Heart right ventricle (tissue), 16 donors: ENCODE measurements around the gene JAK1. TPM values are rescaled to one million over a fixed set of nuclear protein-coding genes. Genes with fewer than 3 reads are reported as not detected.

Experiments used
- ATAC-seq, 8 donors: fragments of 200-7000 bp; cut with Tn5 transposase; one replicate each; pipeline ENCODE4 v1.9.1; 2020; ENCODE audit warnings: mild to moderate bottlenecking in 8 of 8, moderate library complexity in 8 of 8, moderate number of reproducible peaks in 1 of 8
- DNase-seq, 2 donors: peaks; one replicate each; pipeline ENCODE4 v3.0.0-alpha.2; 2020
- H3K27ac ChIP-seq, 10 donors: fragments of 200-600 bp; sonication (generic) in 2 of 10; one replicate each; pipeline versions ENCODE4 v1.5.0 to v1.8.0; 2020 to 2022; ENCODE audit warnings: mild to moderate bottlenecking in 3 of 10
- H3K27me3 ChIP-seq, 7 donors: fragments of 200-600 bp; one replicate each; pipeline ENCODE4 v1.8.0; 2021 to 2022; ENCODE audit warnings: mild to moderate bottlenecking in 2 of 7
- H3K36me3 ChIP-seq, 9 donors: fragments of 200-600 bp; sonication (generic) in 1 of 9; one replicate each; pipeline versions ENCODE4 v1.5.0 to v1.8.0; 2020 to 2022; ENCODE audit warnings: mild to moderate bottlenecking in 2 of 9
- H3K4me1 ChIP-seq, 9 donors: fragments of 200-600 bp; sonication (generic) in 1 of 9; one replicate each; pipeline versions ENCODE4 v1.5.0 to v1.8.0; 2020 to 2022; ENCODE audit warnings: mild to moderate bottlenecking in 4 of 9
- H3K4me3 ChIP-seq, 10 donors: fragments of 200-600 bp; sonication (generic) in 2 of 10; one replicate each; pipeline versions ENCODE4 v1.5.0 to v1.8.0; 2020 to 2022; ENCODE audit warnings: mild to moderate bottlenecking in 7 of 10, moderate library complexity in 2 of 10
- H3K9me3 ChIP-seq, 11 donors: fragments of 200-600 bp in 10 of 11; sonication (generic) in 2 of 11; one replicate each; pipeline versions ENCODE4 v1.5.0 to v1.8.0; 2013 to 2022; ENCODE audit warnings: mild to moderate bottlenecking in 2 of 11, control low read depth in 1 of 11, moderate library complexity in 1 of 11
- WGBS, 2 donors: extraction: QIAGEN DNeasy Blood & Tissue Kit; methylation state at CpG; one replicate each; pipeline ENCODE4 v1.1.7; 2013; ENCODE audit warnings: inconsistent platforms in 1 of 2; 5-methylcytosine and 5-hydroxymethylcytosine counted together
- intact Hi-C, 10 donors: fragments of 100-400 bp; cut with DNase I; formaldehyde crosslinking; loops; one replicate each; pipeline versions ENCODE4 v1.11.1 to v1.14.2; 2022
- polyA plus RNA-seq, 2 donors: library from polyadenylated mRNA; stranded (reverse); fragments of 200-250 nt; gene quantifications; one replicate each; pipeline ENCODE4 v1.2.3, GENCODE V29; 2013
- total RNA-seq, 10 donors: library from RNA; stranded (reverse); fragmentation: NEBNext Ultra II Directional in 3 of 10; extraction: Animal tissue kit (Norgen Biotek cat#: 25700) in 3 of 10; gene quantifications; one replicate each; pipeline versions ENCODE4 v1.2.1 to v1.2.4, GENCODE V29; 2021 to 2023
- TF ChIP-seq, protein P1 (sequence below), 9 donors: fragments of 200-600 bp; sonication (generic) in 2 of 9; IDR thresholded peaks; one replicate each; pipeline versions ENCODE4 v1.5.0 to v1.8.0; 2021 to 2022; ENCODE audit warnings: antibody characterized with exemption in 9 of 9, mild to moderate bottlenecking in 5 of 9, moderate library complexity in 1 of 9
- donor health status: Arrhythmogenic right ventricular cardiomyopathy.
- donor health status: ischemic (EF 13 %, LVEDD 7.1; RV severe dilation, severe dysfunction).
- donor health status: healthy with polysubstance abuse.
- donor health status: DM: no; HTN: yes; CAD: no.
- donor health status: DM: no; HTN: no; CAD: no.
- donor health status: ischemic (EF 25% LVEDD 6.9; RV normal size, moderate dysfunction).
- donor health status: ischemic (EF 25% LVEDD 5.7; RV mildly dilated, moderate dysfunction).
- donor health status: healthy.
- donor health status: DM: yes; HTN: yes; CAD: no.
- donor health status: Ischemic cardiomyopathy.
- donor health status: ischemic (EF 35%, LVEDD 5.7; RV mildly dilated, moderate dysfunction).
- donor health status: nonischemic (EF 11% LVEDD 7.7; RV severe dilation, severe dysfunction).
- donor health status: DM: yes; HTN: yes; CAD: no.
- donor health status: PGD.
- donor health status: ischemic (EF 29% LVEDD 5.4; RV normal size, mild dysfunction).
- donor health status: nonischemic (EF 23%, LVEDD 6.1; RV moderate dilation, normal function).

JAK1 gene
- total and polyA plus RNA-seq, 12 donors: 20.1 to 122 (median 81.3) TPM

DNA sequence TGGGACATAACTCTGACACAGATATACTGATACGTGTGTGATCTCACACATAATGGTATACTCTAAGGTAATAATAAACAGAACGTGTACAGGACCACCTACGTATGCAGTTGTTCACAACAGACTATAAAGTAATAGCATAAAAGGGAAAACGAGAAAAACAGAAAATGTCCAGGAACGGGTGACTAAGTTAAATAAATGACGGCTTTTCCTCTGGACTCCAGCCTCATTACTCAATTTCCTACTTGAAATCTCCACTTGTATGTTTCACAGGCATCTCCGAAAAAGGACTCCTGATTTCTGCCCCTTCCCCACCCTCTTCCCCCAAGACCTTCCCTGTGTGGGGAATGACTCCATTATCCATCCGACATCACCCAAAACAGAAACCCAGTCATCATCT lies 95.1 kb downstream of the JAK1 start:
- WGBS, 2 donors: 92% methylated on average over 8 of the region's 8 CpGs
- intact Hi-C loops: loop anchor here in 4 of 10 donors (5.0 to 10.0 kb wide), 4 partner anchors 94 to 324 kb away; partner anchors contain the start of gene JAK1 (in 2 of the 4)
- Histone ChIP-seq H3K4me1 (peaks cover 0 to 22% (median 11%) of the 10 kb centered on the region in 9 donors), H3K36me3 (peaks cover 0 to 100% (median 36%) of the 10 kb centered on the region in 9 donors), H3K9me3 (no peaks in the 10 kb centered on the region), H3K4me3 (no peak overlapping the region), H3K27me3 (no peaks in the 10 kb centered on the region), H3K27ac (no peak overlapping the region)
- TF ChIP-seq, protein P1, sequence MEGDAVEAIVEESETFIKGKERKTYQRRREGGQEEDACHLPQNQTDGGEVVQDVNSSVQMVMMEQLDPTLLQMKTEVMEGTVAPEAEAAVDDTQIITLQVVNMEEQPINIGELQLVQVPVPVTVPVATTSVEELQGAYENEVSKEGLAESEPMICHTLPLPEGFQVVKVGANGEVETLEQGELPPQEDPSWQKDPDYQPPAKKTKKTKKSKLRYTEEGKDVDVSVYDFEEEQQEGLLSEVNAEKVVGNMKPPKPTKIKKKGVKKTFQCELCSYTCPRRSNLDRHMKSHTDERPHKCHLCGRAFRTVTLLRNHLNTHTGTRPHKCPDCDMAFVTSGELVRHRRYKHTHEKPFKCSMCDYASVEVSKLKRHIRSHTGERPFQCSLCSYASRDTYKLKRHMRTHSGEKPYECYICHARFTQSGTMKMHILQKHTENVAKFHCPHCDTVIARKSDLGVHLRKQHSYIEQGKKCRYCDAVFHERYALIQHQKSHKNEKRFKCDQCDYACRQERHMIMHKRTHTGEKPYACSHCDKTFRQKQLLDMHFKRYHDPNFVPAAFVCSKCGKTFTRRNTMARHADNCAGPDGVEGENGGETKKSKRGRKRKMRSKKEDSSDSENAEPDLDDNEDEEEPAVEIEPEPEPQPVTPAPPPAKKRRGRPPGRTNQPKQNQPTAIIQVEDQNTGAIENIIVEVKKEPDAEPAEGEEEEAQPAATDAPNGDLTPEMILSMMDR (IDR thresholded peaks at IDR 0.05): no peak
- no peak for ATAC-seq
- no peak for DNase-seq

DNA sequence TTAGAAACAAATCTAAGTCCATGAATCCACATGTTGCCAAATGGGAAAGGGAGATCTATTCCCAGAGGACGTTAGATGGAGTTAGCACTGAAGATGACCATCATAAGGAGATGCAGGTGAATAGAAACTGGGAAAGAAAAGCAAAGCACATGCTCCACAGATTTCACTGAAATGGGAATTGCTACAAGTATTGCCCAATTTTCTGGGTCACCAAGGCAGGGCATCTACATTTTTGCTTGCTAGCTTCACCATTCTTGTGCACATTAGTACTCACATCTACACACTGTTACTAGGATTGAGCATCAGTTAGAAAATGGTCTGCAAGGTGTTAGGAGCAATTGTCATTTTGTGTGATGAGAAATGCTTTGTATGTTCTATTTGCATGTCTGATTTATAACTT lies 99.1 kb downstream of the JAK1 start:
- H3K4me3 ChIP-seq: no peak overlapping the region
- 90 to 97% methylated on average over 1 of the region's 1 CpG for WGBS, 2 donors
- H3K9me3 ChIP-seq: no peaks in the 10 kb centered on the region
- no peak for ATAC-seq
- intact Hi-C loops: loop anchor here in 2 of 10 donors (10.0 kb wide), 3 partner anchors 98 to 208 kb away; partner anchors contain the start of gene JAK1 (in 1 of the 2)
- H3K27ac ChIP-seq: no peak overlapping the region
- no peaks in the 10 kb centered on the region for H3K27me3 ChIP-seq
- TF ChIP-seq, protein P1 (IDR thresholded peaks at IDR 0.05): no peak
- peaks cover 0 to 31% (median 19%) of the 10 kb centered on the region in 9 donors for H3K4me1 ChIP-seq
- peaks cover 0 to 97% (median 20%) of the 10 kb centered on the region in 9 donors for H3K36me3 ChIP-seq
- no peak for DNase-seq

DNA sequence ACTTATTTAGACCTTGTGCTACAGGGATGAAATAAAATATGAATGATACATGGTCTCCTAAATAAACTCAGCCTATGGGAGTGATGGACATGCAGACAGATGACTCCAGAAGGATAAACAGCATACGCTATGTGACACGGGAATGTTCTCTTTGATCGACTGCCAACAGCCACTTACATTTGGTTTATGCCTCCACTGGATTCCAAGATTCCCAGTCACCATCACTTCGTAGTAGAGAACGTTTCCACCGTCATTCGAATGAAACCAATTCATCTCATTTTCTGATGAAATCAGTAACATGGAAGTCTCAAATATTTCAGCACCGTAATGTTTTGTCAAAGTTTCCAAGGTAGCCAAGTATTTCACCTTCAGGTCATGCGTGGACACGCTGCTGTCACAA lies 99.7 kb downstream of the JAK1 start:
- 83 to 88% methylated on average over 10 of the region's 10 CpGs for WGBS, 2 donors
- no peaks in the 10 kb centered on the region for H3K27me3 ChIP-seq
- no peak overlapping the region for H3K4me3 ChIP-seq
- ATAC-seq (no peak), DNase-seq (no peak)
- H3K9me3 ChIP-seq: no peaks in the 10 kb centered on the region
- H3K36me3 ChIP-seq: peaks cover 0 to 97% (median 16%) of the 10 kb centered on the region in 9 donors
- no peak overlapping the region for H3K27ac ChIP-seq
- intact Hi-C loops: loop anchor here in 2 of 10 donors (10.0 kb wide), 3 partner anchors 98 to 208 kb away; partner anchors contain the start of gene JAK1 (in 1 of the 2)
- TF ChIP-seq, protein P1 (IDR thresholded peaks at IDR 0.05): no peak
- H3K4me1 ChIP-seq: peaks cover 0 to 32% (median 19%) of the 10 kb centered on the region in 9 donors

DNA sequence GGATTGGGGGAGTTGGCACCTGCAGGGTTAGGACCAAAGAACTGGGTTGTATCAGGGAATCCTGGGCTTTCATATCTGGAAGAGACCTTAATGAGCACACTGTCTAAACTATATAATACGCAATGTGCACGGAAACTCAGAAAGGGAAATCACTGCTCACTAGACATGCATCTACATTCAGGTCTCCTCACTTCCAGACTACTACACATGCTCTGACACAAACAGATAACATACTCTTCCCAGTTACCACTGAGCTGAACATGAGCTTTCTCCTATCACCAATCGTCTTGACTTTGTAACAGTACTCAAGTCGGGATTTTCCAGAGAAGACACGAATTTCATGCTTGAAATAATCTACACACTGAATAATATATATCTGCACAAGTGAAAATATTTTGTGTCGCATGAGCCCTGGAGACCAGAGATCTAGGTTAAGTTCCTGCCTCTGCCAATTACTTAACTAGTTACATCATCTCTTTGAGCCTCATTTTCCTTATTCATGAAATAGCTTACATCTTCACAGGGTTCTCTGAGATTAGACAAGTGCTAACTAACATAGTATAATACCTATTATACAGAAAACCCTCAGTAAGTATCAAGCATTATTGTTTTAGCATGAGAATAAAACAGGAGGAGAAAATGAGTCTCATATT lies 101.1 kb downstream of the JAK1 start:
- 88 to 91% methylated on average over 6 of the region's 6 CpGs for WGBS, 2 donors
- TF ChIP-seq, protein P1 (IDR thresholded peaks at IDR 0.05): no peak
- Histone ChIP-seq H3K27ac (peak overlapping the region in 7 of 10 donors; percentile 50 to 82 (median 63)), H3K27me3 (no peaks in the 10 kb centered on the region), H3K9me3 (no peaks in the 10 kb centered on the region), H3K4me1 (peaks cover 0 to 32% (median 19%) of the 10 kb centered on the region in 9 donors), H3K36me3 (peaks cover 0 to 92% (median 16%) of the 10 kb centered on the region in 9 donors), H3K4me3 (no peak overlapping the region)
- DNase-seq (no peak), ATAC-seq (no peak)
- intact Hi-C loops: loop anchor here in 2 of 10 donors (10.0 kb wide), 3 partner anchors 100 to 210 kb away; partner anchors contain the start of gene JAK1 (in 1 of the 2)
